ENCODE data around the gene HIF1A. TPM values are rescaled to one million over a fixed set of nuclear protein-coding genes. Genes with fewer than 3 reads are reported as not detected.

The HIF1A gene
- total and polyA plus RNA-seq, 10 of the 15 experiments (the other 5 are each of a cell fraction or from before 2014, with no cell fraction given): 18.3 to 97.0 (median 75.3) TPM

GRCh38 chr14:61647704-61648103 lies 47.6 kb upstream of the HIF1A start (continued):
- no peak for TF ChIP-seq CBX5 (IDR thresholded peaks at IDR 0.05; ENCODE audit: low read depth)
- TF ChIP-seq POU2F2 (IDR thresholded peaks at IDR 0.05; ENCODE audit: borderline replicate concordance, low read depth, low read length): no peak
- TF ChIP-seq CHD2 (IDR thresholded peaks at IDR 0.05; ENCODE audit: borderline replicate concordance, low read depth, low read length): no peak
- no peak for TF ChIP-seq CBX3 (IDR thresholded peaks at IDR 0.05; ENCODE audit: borderline replicate concordance, low read depth)
- TF ChIP-seq, protein P1, sequence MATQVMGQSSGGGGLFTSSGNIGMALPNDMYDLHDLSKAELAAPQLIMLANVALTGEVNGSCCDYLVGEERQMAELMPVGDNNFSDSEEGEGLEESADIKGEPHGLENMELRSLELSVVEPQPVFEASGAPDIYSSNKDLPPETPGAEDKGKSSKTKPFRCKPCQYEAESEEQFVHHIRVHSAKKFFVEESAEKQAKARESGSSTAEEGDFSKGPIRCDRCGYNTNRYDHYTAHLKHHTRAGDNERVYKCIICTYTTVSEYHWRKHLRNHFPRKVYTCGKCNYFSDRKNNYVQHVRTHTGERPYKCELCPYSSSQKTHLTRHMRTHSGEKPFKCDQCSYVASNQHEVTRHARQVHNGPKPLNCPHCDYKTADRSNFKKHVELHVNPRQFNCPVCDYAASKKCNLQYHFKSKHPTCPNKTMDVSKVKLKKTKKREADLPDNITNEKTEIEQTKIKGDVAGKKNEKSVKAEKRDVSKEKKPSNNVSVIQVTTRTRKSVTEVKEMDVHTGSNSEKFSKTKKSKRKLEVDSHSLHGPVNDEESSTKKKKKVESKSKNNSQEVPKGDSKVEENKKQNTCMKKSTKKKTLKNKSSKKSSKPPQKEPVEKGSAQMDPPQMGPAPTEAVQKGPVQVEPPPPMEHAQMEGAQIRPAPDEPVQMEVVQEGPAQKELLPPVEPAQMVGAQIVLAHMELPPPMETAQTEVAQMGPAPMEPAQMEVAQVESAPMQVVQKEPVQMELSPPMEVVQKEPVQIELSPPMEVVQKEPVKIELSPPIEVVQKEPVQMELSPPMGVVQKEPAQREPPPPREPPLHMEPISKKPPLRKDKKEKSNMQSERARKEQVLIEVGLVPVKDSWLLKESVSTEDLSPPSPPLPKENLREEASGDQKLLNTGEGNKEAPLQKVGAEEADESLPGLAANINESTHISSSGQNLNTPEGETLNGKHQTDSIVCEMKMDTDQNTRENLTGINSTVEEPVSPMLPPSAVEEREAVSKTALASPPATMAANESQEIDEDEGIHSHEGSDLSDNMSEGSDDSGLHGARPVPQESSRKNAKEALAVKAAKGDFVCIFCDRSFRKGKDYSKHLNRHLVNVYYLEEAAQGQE (IDR thresholded peaks at IDR 0.05; ENCODE audit: low read depth, low read length): no peak
- TF ChIP-seq POLR2AphosphoS5 (IDR thresholded peaks at IDR 0.05; ENCODE audit: low read length): no peak
- TF ChIP-seq CTCF (IDR thresholded peaks at IDR 0.05 in 2 of 3, conservative IDR thresholded peaks at IDR 0.05 in 1 of 3; ENCODE audit: control insufficient read depth in 2 of 3, extremely low read depth in 1 of 3, insufficient read depth in 1 of 3, low read depth in 3 of 3, low read length in 3 of 3): no peak
- TF ChIP-seq RAD51 (IDR thresholded peaks at IDR 0.05): no peak

DNA sequence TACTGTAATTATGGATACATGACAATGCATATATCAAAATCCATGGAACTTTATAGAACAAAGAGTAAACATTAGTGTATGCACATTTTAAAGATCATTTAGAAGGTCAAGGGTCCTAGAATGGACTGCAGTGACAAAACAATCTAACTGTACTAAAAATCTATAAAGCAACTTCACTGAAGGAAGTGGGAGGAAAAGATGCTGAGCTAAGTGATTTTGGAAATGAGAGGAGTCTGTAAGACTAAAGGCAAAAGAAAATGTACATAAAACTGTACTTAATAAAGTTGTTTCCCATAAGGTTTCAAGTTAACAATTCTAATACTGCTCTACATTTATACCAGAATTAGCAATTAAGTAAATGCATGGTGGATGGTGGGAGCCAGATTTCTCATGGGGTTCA lies 46.9 kb upstream of the HIF1A start:
- Histone ChIP-seq H2AFZ (ENCODE audit: control insufficient read depth, low read depth, low read length) (no peak overlapping the region), H3K27ac (ENCODE audit: control insufficient read depth, insufficient read depth) (no peak overlapping the region), H3K36me3 (ENCODE audit: control insufficient read depth in 2 of 2, insufficient read depth in 2 of 2, low read length in 1 of 2) (no peaks in the 10 kb centered on the region), H4K20me1 (ENCODE audit: control insufficient read depth, insufficient read depth) (no peaks in the 10 kb centered on the region), H3K4me1 (ENCODE audit: control insufficient read depth, insufficient read depth, low read length) (peaks cover 8% of the 10 kb centered on the region), H3K9ac (ENCODE audit: control insufficient read depth, insufficient read depth, low read length) (no peak overlapping the region), H3K27me3 (replicated peaks in 1 of 2; ENCODE audit: control insufficient read depth in 2 of 2, insufficient read depth in 2 of 2, low read length in 1 of 2) (no peaks in the 10 kb centered on the region), H3K4me3 (no peak overlapping the region), H3K79me2 (ENCODE audit: control insufficient read depth, insufficient read depth, low read length) (no peaks in the 10 kb centered on the region), H3K9me3 (replicated peaks; ENCODE audit: control insufficient read depth, insufficient read depth, low read length) (no peaks in the 10 kb centered on the region), H3K4me2 (ENCODE audit: control insufficient read depth, insufficient read depth) (no peak overlapping the region)
- intact Hi-C loops (cut with micrococcal nuclease; ENCODE audit: unreplicated experiment) (no loop called here), in situ Hi-C loops (cut with MboI) (no loop called here)
- BruUV-seq (replicated peaks): no TSS peak
- ChIA-PET CTCF (no interaction called here), RAD21 (ENCODE audit: unreplicated experiment) (no interaction called here), SMC1A (ENCODE audit: uncharacterized antibody, unreplicated experiment) (interaction anchor here (0.8 to 1.4 kb wide), 4 partner anchors 8 to 14 kb away, joined by 3 to 6 read pairs (median 3); no protein-coding TSS in a partner anchor), POLR2A (no interaction called here)
- ATAC-seq (no peak), DNase-seq (ENCODE audit: low read depth, low spot score) (no peak), FAIRE-seq (no peak)
- TF ChIP-seq MTA2 (IDR thresholded peaks at IDR 0.05; ENCODE audit: low read depth) (no peak), FOXM1 (IDR thresholded peaks at IDR 0.05; ENCODE audit: low read depth, low read length) (no peak), CBX5 (IDR thresholded peaks at IDR 0.05; ENCODE audit: low read depth) (no peak), BMI1 (IDR thresholded peaks at IDR 0.05; ENCODE audit: borderline replicate concordance) (no peak)

Measured in GM12878 (cell line).